T47D (cell line): ENCODE data around the gene MT2A.

Experiments used
- DNase-seq, 2 experiments: peaks; one replicate each; pipeline versions ENCODE4 v3.0.0 to v3.0.0-alpha.2; 2011 to 2012; ENCODE audit warnings: low read depth in 1 of 2, low spot score in 1 of 2
- JUND ChIP-seq: IDR thresholded peaks from 2 replicates; pipeline ENCODE4 v1.6.1; 2012; ENCODE audit warnings: low read depth
- in situ Hi-C: cut with HindIII; loops from 2 replicates; pipeline ENCODE4 v1.10.0; 2016; ENCODE audit warnings: low sequenced_read_pairs, low pct_unique_long_range_greater_than_20kb

MT2A gene

GRCh38 chr16:56583351-56584168, 24.8 kb upstream of the MT2A start:
- no peak for TF ChIP-seq JUND
- in situ Hi-C loops, result no loop called here

DNA sequence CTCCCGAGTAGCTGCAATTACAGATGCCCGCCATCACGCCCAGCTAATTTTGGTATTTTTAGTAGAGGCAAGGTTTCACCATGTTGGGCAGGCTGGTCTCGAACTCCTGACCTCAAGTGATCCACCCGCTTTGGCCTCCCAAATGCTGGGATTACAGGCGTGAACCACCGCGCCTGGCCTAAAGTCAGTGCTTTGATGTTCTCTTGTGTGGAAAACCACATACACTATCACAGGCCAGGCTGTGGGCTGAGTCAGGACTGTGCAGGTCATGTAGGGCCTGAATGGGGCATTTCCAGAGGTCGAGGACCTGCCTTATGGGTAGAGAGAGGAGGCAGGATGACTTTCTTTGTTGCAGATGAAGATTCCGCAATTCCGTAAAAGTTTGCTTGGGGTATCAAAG, 24.1 kb upstream of the MT2A start:
- in situ Hi-C loops, result no loop called here

More at GRCh38 chr16:56583351-56584168, 24.8 kb upstream of the MT2A start:
- no peak for DNase-seq

DNA sequence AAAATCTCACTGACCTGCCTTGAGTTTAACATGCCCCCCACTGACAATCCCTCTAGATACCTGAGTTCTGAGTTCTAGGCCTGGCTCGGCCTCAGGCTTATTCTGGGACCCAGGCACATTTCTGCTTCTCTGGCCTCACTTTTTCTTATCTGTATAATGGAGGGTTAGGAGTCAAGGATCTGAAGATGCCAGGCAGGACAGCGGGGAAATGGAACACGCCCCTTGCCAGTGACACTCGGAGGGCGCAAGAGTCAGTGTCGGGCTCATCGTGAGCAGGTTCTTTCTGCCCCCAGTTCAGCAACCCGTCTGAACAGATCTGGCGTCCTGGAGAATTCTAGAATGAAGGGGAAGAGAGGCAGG, 19.6 kb upstream of the MT2A start:
- no peak for DNase-seq
- no peak for TF ChIP-seq JUND
- in situ Hi-C loops, result no loop called here

More for the DNA sequence above, 24.1 kb upstream of the MT2A start:
- TF ChIP-seq JUND, result no peak
- DNase-seq, result no peak

DNA sequence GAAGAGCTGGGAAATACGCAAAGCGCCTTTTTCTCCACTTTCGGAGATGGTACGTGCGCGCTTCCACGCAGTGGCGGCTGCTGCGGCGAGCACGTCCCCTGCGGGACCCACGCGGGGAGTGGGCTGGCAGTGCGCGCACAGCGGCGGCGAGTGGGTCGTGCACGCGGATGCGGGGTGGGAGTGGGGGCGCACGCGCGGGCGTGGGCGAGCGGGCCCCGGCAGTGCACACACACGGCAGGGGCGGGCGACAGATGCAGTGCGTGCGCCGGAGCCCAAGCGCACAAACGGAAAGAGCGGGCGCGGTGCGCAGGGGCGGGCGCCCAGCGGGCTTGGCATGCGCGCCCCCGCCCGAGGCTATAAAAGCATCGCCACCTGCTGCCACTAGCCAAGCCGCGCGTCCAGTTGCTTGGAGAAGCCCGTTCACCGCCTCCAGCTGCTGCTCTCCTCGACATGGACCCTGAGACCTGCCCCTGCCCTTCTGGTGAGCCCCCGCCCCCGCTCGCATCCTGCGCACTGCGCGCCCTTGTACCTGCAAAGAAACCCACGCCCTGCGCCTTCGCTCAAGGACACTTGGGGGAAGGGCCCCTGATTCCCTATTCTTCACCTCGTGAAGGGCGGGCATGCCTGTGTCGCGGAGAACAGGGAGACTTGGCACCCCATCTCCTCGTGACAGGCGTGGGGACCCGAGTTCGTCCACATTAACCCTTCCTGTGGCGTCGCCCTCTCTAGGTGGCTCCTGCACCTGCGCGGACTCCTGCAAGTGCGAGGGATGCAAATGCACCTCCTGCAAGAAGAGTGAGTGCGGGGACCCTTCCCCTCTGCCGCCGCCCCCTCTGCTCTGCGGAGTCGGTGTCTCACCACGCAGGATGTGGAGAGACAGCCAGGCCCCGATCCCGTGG, 19.0 kb upstream of the MT2A start, which contains the start of gene MT3:
TSS of gene MT3 (plus strand) at position 388 of the 899 bp plus-strand sequence. CDS start at position 451, 63 bp downstream.
- in situ Hi-C loops, result no loop called here
- DNase-seq, result peak in 1 of 2 experiments; percentile 41
- TF ChIP-seq JUND, result no peak

DNA sequence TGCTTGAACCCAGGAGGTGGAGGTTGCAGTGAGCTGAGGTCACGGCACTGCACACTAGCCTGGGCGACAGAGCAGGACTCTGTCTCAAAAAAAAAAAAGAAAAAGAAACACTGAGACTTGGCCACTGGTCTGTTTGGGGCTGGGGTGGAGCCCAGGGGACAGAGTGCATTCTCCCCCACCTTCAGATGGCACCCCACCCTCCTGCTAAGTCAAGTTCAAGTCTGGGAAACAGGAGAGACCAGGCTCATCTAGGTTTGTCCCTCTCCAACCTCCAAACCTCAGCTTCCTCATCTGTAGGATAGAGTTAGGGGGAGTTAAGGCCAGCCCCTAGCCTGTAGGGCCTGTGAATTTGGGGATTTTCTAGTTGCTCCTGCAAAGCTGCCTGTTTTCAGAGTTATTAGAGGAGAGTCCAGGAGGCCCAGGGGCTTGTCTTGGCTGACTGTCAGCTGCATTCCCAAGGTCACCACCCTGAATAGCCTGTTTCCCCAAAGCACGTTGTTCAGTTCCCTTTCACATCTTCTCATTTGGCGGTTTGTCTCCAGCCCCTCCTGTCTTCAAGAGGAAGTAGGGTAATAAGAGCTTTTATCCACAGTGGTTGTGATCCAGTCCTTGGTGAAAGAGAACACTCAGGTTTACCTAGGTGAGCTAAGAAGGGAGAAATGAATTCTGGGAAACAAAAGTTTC, 16.9 kb upstream of the MT2A start:
- DNase-seq, result no peak
- TF ChIP-seq JUND, result no peak
- in situ Hi-C loops, result no loop called here

DNA sequence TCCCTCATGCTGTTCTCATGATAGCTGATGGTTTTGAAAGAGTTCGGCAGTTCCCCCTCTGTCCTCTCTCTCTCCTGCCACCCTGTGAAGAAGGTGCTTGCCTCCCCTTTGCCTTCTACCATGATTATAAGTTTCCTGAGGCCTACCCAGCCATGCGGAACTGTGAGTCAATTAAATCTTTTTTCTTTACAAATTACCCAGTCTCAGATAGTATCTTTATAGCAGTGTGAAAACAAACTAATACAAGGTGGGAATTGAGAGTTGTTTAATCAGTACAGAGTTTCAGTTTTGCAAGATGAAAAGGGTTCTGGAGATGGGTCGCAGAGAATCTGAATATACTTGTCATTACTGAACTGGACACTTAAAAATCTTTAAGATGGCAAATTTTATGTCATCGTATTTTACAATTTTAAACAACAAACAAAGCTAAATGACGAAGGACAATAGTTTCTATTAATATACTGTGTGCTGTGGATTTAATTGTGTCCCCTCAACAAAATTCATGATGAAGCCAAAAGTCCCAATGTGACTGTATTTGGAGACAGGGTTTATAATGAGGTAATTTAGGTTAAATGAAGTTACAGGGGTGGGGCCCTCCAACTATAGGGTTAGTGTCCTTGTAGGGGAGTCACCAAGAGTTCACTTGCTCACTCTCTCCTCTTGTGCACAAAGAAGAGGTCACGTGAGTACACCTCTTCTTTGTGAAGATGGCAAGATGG, 14.7 kb upstream of the MT2A start:
- TF ChIP-seq JUND, result no peak
- in situ Hi-C loops, result no loop called here
- no peak for DNase-seq

- in situ Hi-C loops, result no loop called here
- DNase-seq, result no peak
- no peak for TF ChIP-seq JUND
These were observed 14.1 kb upstream of the MT2A start for GRCh38 chr16:56594292-56594619.

- in situ Hi-C loops, result no loop called here
- no peak for TF ChIP-seq JUND
- peak; percentile 57 to 70 for DNase-seq
These were observed 7.9 kb upstream of the MT2A start for GRCh38 chr16:56600398-56600999.

- no peak for DNase-seq
- in situ Hi-C loops, result no loop called here
- no peak for TF ChIP-seq JUND
These were observed 7.1 kb upstream of the MT2A start for GRCh38 chr16:56601325-56601724.

- no peak for TF ChIP-seq JUND
- DNase-seq, result peak; percentile 60 to 84
- in situ Hi-C loops, result no loop called here
These were observed 4.8 kb upstream of the MT2A start for GRCh38 chr16:56603589-56603988.

GRCh38 chr16:56604966-56605365, 3.4 kb upstream of the MT2A start:
- in situ Hi-C loops, result no loop called here
- DNase-seq, result no peak
- no peak for TF ChIP-seq JUND

- no peak for TF ChIP-seq JUND
- in situ Hi-C loops, result no loop called here
- DNase-seq, result no peak
These were observed 2.9 kb upstream of the MT2A start for GRCh38 chr16:56605475-56605874.
